ENCODE measurements around the gene ASB13. TPM values are rescaled to one million over a fixed set of nuclear protein-coding genes. Genes with fewer than 3 reads are reported as not detected.

Gene ASB13
- total RNA-seq, 4 donors from 2014 or later = 11.6 to 18.6 (median 16.5) TPM

GRCh38 chr10:5669604-5670003 is 3.2 kb upstream of the ASB13 start:
- no peak overlapping the region for H3K27ac ChIP-seq
- no peaks in the 10 kb centered on the region for H3K9me3 ChIP-seq
- H3K4me3 ChIP-seq = no peak overlapping the region
- DNase-seq (ENCODE audit: low spot score in 2 of 2) = no peak
- H3K36me3 ChIP-seq = no peaks in the 10 kb centered on the region
- H3K27me3 ChIP-seq = no peaks in the 10 kb centered on the region
- 80% methylated on average over 1 of the region's 1 CpG for WGBS
- TF ChIP-seq, protein P1, sequence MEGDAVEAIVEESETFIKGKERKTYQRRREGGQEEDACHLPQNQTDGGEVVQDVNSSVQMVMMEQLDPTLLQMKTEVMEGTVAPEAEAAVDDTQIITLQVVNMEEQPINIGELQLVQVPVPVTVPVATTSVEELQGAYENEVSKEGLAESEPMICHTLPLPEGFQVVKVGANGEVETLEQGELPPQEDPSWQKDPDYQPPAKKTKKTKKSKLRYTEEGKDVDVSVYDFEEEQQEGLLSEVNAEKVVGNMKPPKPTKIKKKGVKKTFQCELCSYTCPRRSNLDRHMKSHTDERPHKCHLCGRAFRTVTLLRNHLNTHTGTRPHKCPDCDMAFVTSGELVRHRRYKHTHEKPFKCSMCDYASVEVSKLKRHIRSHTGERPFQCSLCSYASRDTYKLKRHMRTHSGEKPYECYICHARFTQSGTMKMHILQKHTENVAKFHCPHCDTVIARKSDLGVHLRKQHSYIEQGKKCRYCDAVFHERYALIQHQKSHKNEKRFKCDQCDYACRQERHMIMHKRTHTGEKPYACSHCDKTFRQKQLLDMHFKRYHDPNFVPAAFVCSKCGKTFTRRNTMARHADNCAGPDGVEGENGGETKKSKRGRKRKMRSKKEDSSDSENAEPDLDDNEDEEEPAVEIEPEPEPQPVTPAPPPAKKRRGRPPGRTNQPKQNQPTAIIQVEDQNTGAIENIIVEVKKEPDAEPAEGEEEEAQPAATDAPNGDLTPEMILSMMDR (IDR thresholded peaks at IDR 0.05) = no peak
- no peak for TF ChIP-seq POLR2A (IDR thresholded peaks at IDR 0.05)
- H3K4me1 ChIP-seq = peaks cover 21% of the 10 kb centered on the region

GRCh38 chr10:5668429-5668828 is 2.0 kb upstream of the ASB13 start:
- no peaks in the 10 kb centered on the region for H3K36me3 ChIP-seq

GRCh38 chr10:5666841-5667630 is 641 bp upstream of the ASB13 start:
- no peak for DNase-seq (ENCODE audit: low spot score in 2 of 2)
- TF ChIP-seq EP300 (IDR thresholded peaks at IDR 0.05) (no peak), POLR2A (IDR thresholded peaks at IDR 0.05) (no peak)
- TF ChIP-seq, protein P1 (IDR thresholded peaks at IDR 0.05) = no peak
- Histone ChIP-seq H3K27ac (no peak overlapping the region), H3K9me3 (no peaks in the 10 kb centered on the region), H3K36me3 (no peaks in the 10 kb centered on the region), H3K27me3 (no peaks in the 10 kb centered on the region), H3K4me1 (peaks cover 31% of the 10 kb centered on the region), H3K4me3 (peak overlapping the region; percentile 93)
- WGBS = 49% methylated on average over 11 of the region's 15 CpGs

More at GRCh38 chr10:5668429-5668828, 2.0 kb upstream of the ASB13 start:
- H3K27me3 ChIP-seq = no peaks in the 10 kb centered on the region
- DNase-seq (ENCODE audit: low spot score in 2 of 2) = no peak
- no peak overlapping the region for H3K4me3 ChIP-seq
- WGBS = 88% methylated on average over 4 of the region's 4 CpGs
- H3K9me3 ChIP-seq = no peaks in the 10 kb centered on the region
- TF ChIP-seq, protein P1 (IDR thresholded peaks at IDR 0.05) = no peak
- TF ChIP-seq POLR2A (IDR thresholded peaks at IDR 0.05) = no peak
- no peak for TF ChIP-seq EP300 (IDR thresholded peaks at IDR 0.05)
- TF ChIP-seq POLR2AphosphoS5 (IDR thresholded peaks at IDR 0.05) = no peak
- H3K4me1 ChIP-seq = peaks cover 31% of the 10 kb centered on the region
- H3K27ac ChIP-seq = no peak overlapping the region

DNA sequence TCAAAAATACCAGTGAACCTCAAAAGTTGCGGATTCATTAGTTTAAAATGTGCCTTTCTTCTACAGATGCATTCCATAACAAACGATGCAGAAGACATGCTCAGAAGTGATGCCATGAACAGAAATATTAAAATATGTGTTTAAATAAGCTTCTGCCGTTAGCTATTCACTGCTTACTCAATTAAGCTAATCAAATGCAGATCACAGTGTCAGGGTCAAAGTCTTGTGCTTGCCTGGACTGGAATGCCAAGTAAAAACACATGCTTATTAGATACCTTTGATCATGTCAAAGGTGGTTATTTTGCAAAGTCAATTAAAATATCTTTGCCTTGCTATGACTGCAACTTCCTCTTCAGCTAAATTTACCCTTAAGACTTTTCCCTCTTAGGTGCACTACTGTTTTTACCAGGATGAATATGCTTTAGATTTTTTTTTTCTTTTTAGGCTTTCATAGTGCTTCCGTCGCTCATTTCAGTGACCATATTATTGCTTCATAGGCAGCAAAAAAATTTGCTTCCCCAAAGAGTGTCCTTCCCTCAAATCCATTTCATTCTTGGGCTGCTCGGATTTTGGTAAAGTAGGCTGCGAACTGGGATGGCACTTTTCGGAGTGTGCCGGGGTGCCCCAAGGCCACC is 905 bp downstream of the ASB13 start:
- DNase-seq (ENCODE audit: low spot score in 2 of 2) = no peak
- peaks cover 31% of the 10 kb centered on the region for H3K4me1 ChIP-seq
- WGBS = 11% methylated on average over 9 of the region's 9 CpGs
- peak overlapping the region; percentile 93 for H3K4me3 ChIP-seq
- H3K9me3 ChIP-seq = no peaks in the 10 kb centered on the region
- H3K36me3 ChIP-seq = no peaks in the 10 kb centered on the region
- H3K27me3 ChIP-seq = no peaks in the 10 kb centered on the region
- TF ChIP-seq POLR2A (IDR thresholded peaks at IDR 0.05) = no peak
- TF ChIP-seq EP300 (IDR thresholded peaks at IDR 0.05) = no peak
- TF ChIP-seq, protein P1 (IDR thresholded peaks at IDR 0.05) = no peak
- TF ChIP-seq POLR2AphosphoS5 (IDR thresholded peaks at IDR 0.05) = no peak
- H3K27ac ChIP-seq = peak overlapping the region; percentile 92

GRCh38 chr10:5663692-5664427 is 2.5 kb downstream of the ASB13 start:
- H3K4me1 ChIP-seq = peaks cover 47% of the 10 kb centered on the region
- no peak for DNase-seq (ENCODE audit: low spot score in 2 of 2)
- TF ChIP-seq, protein P1 (IDR thresholded peaks at IDR 0.05) = no peak
- no peak for TF ChIP-seq POLR2A (IDR thresholded peaks at IDR 0.05)
- no peak for TF ChIP-seq EP300 (IDR thresholded peaks at IDR 0.05)
- no peak for TF ChIP-seq POLR2AphosphoS5 (IDR thresholded peaks at IDR 0.05)
- no peaks in the 10 kb centered on the region for H3K9me3 ChIP-seq
- H3K27ac ChIP-seq = no peak overlapping the region
- no peaks in the 10 kb centered on the region for H3K27me3 ChIP-seq
- WGBS = 67% methylated on average over 12 of the region's 12 CpGs
- peak overlapping the region; percentile 93 for H3K4me3 ChIP-seq
- no peaks in the 10 kb centered on the region for H3K36me3 ChIP-seq
